GM12891 (cell line): ENCODE results near the gene VWA7.

Experiments used
- DNase-seq: peaks from one replicate; pipeline ENCODE4 v3.0.0; 2011; ENCODE audit warnings: low spot score; ENCODE audit not compliant: insufficient read length
- FAIRE-seq: peaks from 2 replicates; lab custom pipeline; 2011; peaks lifted over from hg19 to GRCh38; lab: Jason Lieb, UNC
- PAX5 ChIP-seq: IDR thresholded peaks from 2 replicates; pipeline ENCODE4 v1.6.1; 2011; ENCODE audit warnings: low read length, moderate library complexity, mild to moderate bottlenecking; ENCODE audit not compliant: insufficient read depth, severe bottlenecking
- POLR2A ChIP-seq: IDR thresholded peaks from 2 replicates; pipeline ENCODE4 v1.6.1; 2011; ENCODE audit warnings: low read depth, low read length, control low read depth
- POLR2AphosphoS5 ChIP-seq: IDR thresholded peaks from 2 replicates; pipeline ENCODE4 v1.6.1; 2011; ENCODE audit warnings: low read depth, low read length, control low read depth
- POU2F2 ChIP-seq: IDR thresholded peaks from 2 replicates; pipeline ENCODE4 v1.6.1; 2011; ENCODE audit warnings: low read depth, mild to moderate bottlenecking, control low read depth, low read length, moderate library complexity
- SPI1 ChIP-seq: IDR thresholded peaks from 2 replicates; pipeline ENCODE4 v1.6.1; 2011; ENCODE audit warnings: low read depth, low read length, control low read depth
- TAF1 ChIP-seq: IDR thresholded peaks from 2 replicates; pipeline ENCODE4 v1.6.1; 2011; ENCODE audit warnings: low read depth, low read length, control low read depth

Gene VWA7

GRCh38 chr6:31729979-31730630 lies 47.0 kb downstream of the VWA7 start:
- TF ChIP-seq SPI1 (no peak), POLR2AphosphoS5 (peak; percentile 65; the same call in 1 of the 2 replicates)
- DNase-seq (peak; percentile 64), FAIRE-seq (peak; percentile 82)

GRCh38 chr6:31729515-31729978 lies 47.6 kb downstream of the VWA7 start:
- DNase-seq = peak; percentile 52
- 0 out of 2 replicates have a peak, but pooled peaks have one; percentile 6 for TF ChIP-seq POLR2A
- no peak for TF ChIP-seq TAF1
- FAIRE-seq = peak; percentile 86

- TF ChIP-seq TAF1 (no peak), POU2F2 (0 out of 2 replicates have a peak, but pooled peaks have one; percentile 43)
- DNase-seq (peak; percentile 69), FAIRE-seq (no peak)
These were observed 48.2 kb downstream of the VWA7 start, which contains the start of gene DDAH2 for GRCh38 chr6:31728767-31729514. DDAH2 (minus strand) TSS chr6:31729299; CDS start chr6:31729161, 138 bp downstream.

GRCh38 chr6:31727717-31728671 lies 49.1 kb downstream of the VWA7 start:
- FAIRE-seq = no peak
- TF ChIP-seq POU2F2 (no peak), POLR2A (no peak), PAX5 (no peak), POLR2AphosphoS5 (no peak), TAF1 (no peak), SPI1 (no peak)
- DNase-seq = no peak

GRCh38 chr6:31727034-31727716 lies 50.0 kb downstream of the VWA7 start:
- FAIRE-seq = peak; percentile 95
- TF ChIP-seq SPI1 = peak; percentile 99
- TF ChIP-seq PAX5 = no peak
- no peak for TF ChIP-seq POLR2A
- no peak for TF ChIP-seq POLR2AphosphoS5
- DNase-seq = peak; percentile 87

- no peak for TF ChIP-seq POLR2A
- no peak for TF ChIP-seq PAX5
- no peak for TF ChIP-seq TAF1
- no peak for TF ChIP-seq POLR2AphosphoS5
- no peak for TF ChIP-seq SPI1
- TF ChIP-seq POU2F2 = no peak
- FAIRE-seq (no peak), DNase-seq (no peak)
These were observed 51.4 kb downstream of the VWA7 start for GRCh38 chr6:31725502-31726350.

- TF ChIP-seq POLR2AphosphoS5 (no peak), POU2F2 (no peak), PAX5 (no peak), SPI1 (no peak), TAF1 (no peak), POLR2A (no peak)
- FAIRE-seq = no peak
- DNase-seq = no peak
These were observed 53.0 kb downstream of the VWA7 start for GRCh38 chr6:31723980-31724691.

GRCh38 chr6:31723245-31723979 lies 53.7 kb downstream of the VWA7 start, which contains the start of gene MPIG6B:
MPIG6B (plus strand) TSS chr6:31723373; CDS start chr6:31723384, 11 bp downstream.
- TF ChIP-seq POLR2AphosphoS5 = no peak
- no peak for TF ChIP-seq POLR2A
- TF ChIP-seq SPI1 = no peak
- TF ChIP-seq PAX5 = no peak
- no peak for TF ChIP-seq TAF1
- TF ChIP-seq POU2F2 = no peak
- DNase-seq (no peak), FAIRE-seq (no peak)
